PC-3 (cell line): ENCODE data around the gene USP40. TPM values are rescaled to one million over a fixed set of nuclear protein-coding genes. Genes with fewer than 3 reads are reported as not detected.

ENCODE experiments used
- ATAC-seq: fragments of 200-7000 bp; cut with Tn5 transposase; 2 replicates; pipeline ENCODE4 v1.9.1; 2020; ENCODE audit warnings: mild to moderate bottlenecking, moderate library complexity
- BruUV-seq: library from RNA; stranded (reverse); fragments of 400-500 nt; replicated peaks from 2 replicates; lab custom pipeline; 2021; lab: Mats Ljungman, UMichigan
- CTCF ChIA-PET: fragments of 300-600 bp; sonication (Branson Sonifier 250); formaldehyde crosslinking; loops from one replicate; lab custom pipeline; 2022; ENCODE audit warnings: antibody characterized with exemption; lab: Charles Lee
- POLR2A ChIA-PET: fragments of 300-600 bp; sonication (Branson Sonifier 250); formaldehyde crosslinking; loops from one replicate; lab custom pipeline; 2022; ENCODE audit warnings: antibody characterized with exemption; ENCODE audit not compliant: unreplicated experiment; lab: Charles Lee
- DNase-seq: peaks from one replicate; pipeline ENCODE4 v3.0.0-alpha.2; 2015
- H2AFZ ChIP-seq: fragments of 300-600 bp; sonication (generic); 2 replicates; pipeline ENCODE4 v1.6.0; 2016; ENCODE audit warnings: antibody characterized with exemption, low read length
- H3F3A ChIP-seq: fragments of 300-600 bp; sonication (generic); one replicate; pipeline ENCODE4 v1.6.0; 2017; ENCODE audit warnings: antibody characterized with exemption, low read length, control low read depth, mild to moderate bottlenecking; ENCODE audit not compliant: unreplicated experiment
- H3K27ac ChIP-seq: fragments of 300-600 bp; sonication (generic); 2 replicates; pipeline ENCODE4 v1.5.1; 2016; ENCODE audit warnings: mild to moderate bottlenecking, low read length
- H3K27me3 ChIP-seq: fragments of 300-600 bp; sonication (generic); 2 replicates; pipeline ENCODE4 v1.6.1; 2016; ENCODE audit warnings: low read length, mixed read lengths
- H3K36me3 ChIP-seq: fragments of 300-600 bp; sonication (generic); 2 replicates; pipeline ENCODE4 v1.6.1; 2016; ENCODE audit warnings: low read depth, mixed run types, low read length, mixed read lengths
- H3K4me1 ChIP-seq: fragments of 300-600 bp; sonication (generic); 2 replicates; pipeline ENCODE4 v1.5.1; 2016; ENCODE audit warnings: low read length; ENCODE audit not compliant: insufficient read depth
- H3K4me2 ChIP-seq: fragments of 300-600 bp; sonication (generic); 2 replicates; pipeline ENCODE4 v1.6.0; 2016; ENCODE audit warnings: low read length
- H3K4me3 ChIP-seq: fragments of 300-600 bp; sonication (generic); 2 replicates; pipeline ENCODE4 v1.5.1; 2016; ENCODE audit warnings: mild to moderate bottlenecking, low read length, mixed read lengths
- H3K79me2 ChIP-seq: fragments of 300-600 bp; sonication (generic); 2 replicates; pipeline ENCODE4 v1.6.1; 2017; ENCODE audit warnings: low read length, mixed read lengths
- H3K9ac ChIP-seq: fragments of 300-600 bp; sonication (generic); 2 replicates; pipeline ENCODE4 v1.6.0; 2016; ENCODE audit warnings: mild to moderate bottlenecking, low read length
- H3K9me2 ChIP-seq: fragments of 300-600 bp; sonication (generic); replicated peaks from 2 replicates; pipeline ENCODE4 v1.6.1; 2016; ENCODE audit warnings: mixed run types, low read length, mixed read lengths
- H3K9me3 ChIP-seq: fragments of 300-600 bp; sonication (generic); 2 replicates; pipeline ENCODE4 v1.6.1; 2016; ENCODE audit warnings: low read length, mixed read lengths
- H4K20me1 ChIP-seq: fragments of 300-600 bp; sonication (generic); 2 replicates; pipeline ENCODE4 v1.6.1; 2016; ENCODE audit warnings: low read length, mixed read lengths
- CTCF ChIP-seq: fragments of 300-600 bp; sonication (generic); conservative IDR thresholded peaks from 2 replicates; pipeline ENCODE4 v1.5.1; 2017; ENCODE audit warnings: antibody characterized with exemption, low read depth, mild to moderate bottlenecking, low read length
- EZH2 ChIP-seq: fragments of 300-600 bp; sonication (generic); IDR thresholded peaks from one replicate; pipeline ENCODE4 v1.6.1; 2017; ENCODE audit warnings: antibody characterized with exemption, mild to moderate bottlenecking, low read length; ENCODE audit not compliant: unreplicated experiment
- EZH2phosphoT487 ChIP-seq: fragments of 300-600 bp; sonication (generic); IDR thresholded peaks from 2 replicates; pipeline ENCODE4 v1.6.1; 2018; ENCODE audit warnings: mild to moderate bottlenecking, antibody characterized with exemption, low read length, borderline replicate concordance
- intact Hi-C: fragments of 100-400 bp; cut with micrococcal nuclease; formaldehyde crosslinking; loops from 2 replicates; pipeline ENCODE4 v1.9.0; 2023
- total RNA-seq: library from RNA; depleted of rRNA; stranded (reverse); fragments of >200 nt; gene quantifications from 2 replicates; pipeline ENCODE4 v1.2.3, GENCODE V29; 2014

The USP40 gene
- total RNA-seq, 1 experiment from 2014 or later = 32.1 TPM

- H3K9ac ChIP-seq = no peak overlapping the region
- DNase-seq = no peak
- TF ChIP-seq CTCF (no peak), EZH2 (no peak), EZH2phosphoT487 (no peak)
- H3K4me3 ChIP-seq = no peak overlapping the region
- H3F3A ChIP-seq = no peaks in the 10 kb centered on the region
- no peak overlapping the region for H2AFZ ChIP-seq
- peaks cover 5% of the 10 kb centered on the region; the same call in 1 of the 2 replicates for H3K36me3 ChIP-seq
- no peak overlapping the region for H3K4me2 ChIP-seq
- no peaks in the 10 kb centered on the region for H3K9me3 ChIP-seq
- H3K4me1 ChIP-seq = no peaks in the 10 kb centered on the region; the same call in 1 of the 2 replicates
- ATAC-seq = no peak
- BruUV-seq = no TSS peak
- no peaks in the 10 kb centered on the region for H4K20me1 ChIP-seq
- ChIA-PET CTCF (interaction anchor here (0.6 kb wide), 1 partner anchor 318 kb away, joined by 3 read pairs; no protein-coding TSS in a partner anchor), POLR2A (no interaction called here)
- no peak overlapping the region for H3K27ac ChIP-seq
- no peaks in the 10 kb centered on the region for H3K27me3 ChIP-seq
- no peaks in the 10 kb centered on the region for H3K79me2 ChIP-seq
- no peaks in the 10 kb centered on the region for H3K9me2 ChIP-seq
- intact Hi-C loops = no loop called here
These were observed 52.5 kb downstream of the USP40 start for GRCh38 chr2:233513953-233514655.

GRCh38 chr2:233503947-233504637 is 62.5 kb downstream of the USP40 start:
- no peak overlapping the region for H3K27ac ChIP-seq
- DNase-seq (no peak), ATAC-seq (no peak)
- peaks cover 25% of the 10 kb centered on the region for H3K4me1 ChIP-seq
- BruUV-seq = no TSS peak
- ChIA-PET POLR2A (no interaction called here), CTCF (no interaction called here)
- H3K9ac ChIP-seq = no peak overlapping the region
- no peak overlapping the region for H3K4me3 ChIP-seq
- no peak overlapping the region for H3K4me2 ChIP-seq
- no peak overlapping the region for H2AFZ ChIP-seq
- TF ChIP-seq CTCF (no peak), EZH2phosphoT487 (no peak)
- no peaks in the 10 kb centered on the region for H4K20me1 ChIP-seq
- intact Hi-C loops = no loop called here
- H3K9me3 ChIP-seq = peaks cover 18% of the 10 kb centered on the region
- no peaks in the 10 kb centered on the region for H3K9me2 ChIP-seq
- peaks cover 34% of the 10 kb centered on the region for H3K36me3 ChIP-seq
- no peaks in the 10 kb centered on the region for H3K27me3 ChIP-seq
- H3F3A ChIP-seq = no peaks in the 10 kb centered on the region
- H3K79me2 ChIP-seq = no peaks in the 10 kb centered on the region

- Histone ChIP-seq H3K9me2 (no peaks in the 10 kb centered on the region), H4K20me1 (no peaks in the 10 kb centered on the region), H3K4me2 (no peak overlapping the region), H3K27me3 (no peaks in the 10 kb centered on the region), H3K9ac (no peak overlapping the region), H3K36me3 (peaks cover 34% of the 10 kb centered on the region), H3K4me1 (peaks cover 25% of the 10 kb centered on the region), H3K27ac (no peak overlapping the region), H3K9me3 (peaks cover 18% of the 10 kb centered on the region), H3F3A (no peaks in the 10 kb centered on the region), H2AFZ (no peak overlapping the region), H3K79me2 (no peaks in the 10 kb centered on the region), H3K4me3 (no peak overlapping the region)
- intact Hi-C loops = no loop called here
- no peak for TF ChIP-seq EZH2phosphoT487
- TF ChIP-seq EZH2 = no peak
- no peak for TF ChIP-seq CTCF
- ChIA-PET POLR2A (no interaction called here), CTCF (no interaction called here)
- BruUV-seq = no TSS peak
- DNase-seq (no peak), ATAC-seq (no peak)
These were observed 63.1 kb downstream of the USP40 start for GRCh38 chr2:233503481-233503880.
